Transverse colon (tissue), 4 donors: Measurements from ENCODE around the gene AKR1B1. TPM values are rescaled to one million over a fixed set of nuclear protein-coding genes. Genes with fewer than 3 reads are reported as not detected.

ENCODE experiments used
- DNase-seq: peaks from one replicate; pipeline ENCODE4 v3.0.0-alpha.2; 2019
- H3K27ac ChIP-seq, 4 donors: fragments of 200-600 bp; sonication (generic); 2 replicates each; pipeline ENCODE4 v1.5.1; 2016 to 2018; ENCODE audit warnings: inconsistent platforms in 4 of 4
- H3K27me3 ChIP-seq: fragments of 200-600 bp; sonication (generic); 2 replicates; pipeline ENCODE4 v1.5.1; 2017; ENCODE audit warnings: inconsistent platforms
- H3K36me3 ChIP-seq, 4 donors: fragments of 200-600 bp; sonication (generic); 2 replicates each; pipeline ENCODE4 v1.5.1; 2017 to 2019; ENCODE audit warnings: inconsistent platforms in 4 of 4
- H3K4me1 ChIP-seq, 4 donors: fragments of 200-600 bp; sonication (generic); 2 replicates each; pipeline ENCODE4 v1.5.1; 2017 to 2020; ENCODE audit warnings: inconsistent platforms in 4 of 4
- H3K4me3 ChIP-seq, 4 donors: fragments of 200-600 bp; sonication (generic); 1 replicate in 1 of 4; 2 replicates in 3 of 4; pipeline versions ENCODE4 v1.5.1 to v1.6.1; 2017 to 2019; ENCODE audit warnings: inconsistent platforms in 4 of 4
- H3K9me3 ChIP-seq, 2 donors: fragments of 200-600 bp; sonication (generic); 2 replicates each; pipeline ENCODE4 v1.5.1; 2017 to 2019; ENCODE audit warnings: inconsistent platforms in 2 of 2
- EP300 ChIP-seq: sonication (generic); formaldehyde crosslinking; IDR thresholded peaks from one replicate; pipeline ENCODE4 v1.6.1; 2017; ENCODE audit warnings: antibody characterized with exemption, low read depth
- POLR2A ChIP-seq: fragments of 450-650 bp; IDR thresholded peaks from one replicate; pipeline ENCODE4 v1.6.1; 2016; ENCODE audit warnings: antibody characterized with exemption, mild to moderate bottlenecking, moderate library complexity
- POLR2AphosphoS5 ChIP-seq, 3 donors: sonication (generic); formaldehyde crosslinking; IDR thresholded peaks; one replicate each; pipeline ENCODE4 v1.6.1; 2016; ENCODE audit warnings: antibody characterized with exemption in 3 of 3
- WGBS, 2 donors: methylation state at CpG; one replicate each; pipeline ENCODE4 v1.1.5; 2018; ENCODE audit warnings: low coverage in 1 of 2; 5-methylcytosine and 5-hydroxymethylcytosine counted together
- in situ Hi-C, 4 donors: fragments of 200-750 bp; cut with MboI; loops; one replicate each; pipeline versions ENCODE4 v1.15.0 to v1.15.1; 2017; ENCODE audit warnings: low sequenced_read_pairs in 3 of 4, low pct_ligation_motif_present in 1 of 4, low pct_unique_long_range_greater_than_20kb in 1 of 4
- intact Hi-C: fragments of 100-400 bp; cut with DNase I; formaldehyde crosslinking; loops from one replicate; pipeline ENCODE4 v1.15.1; 2023; ENCODE audit warnings: low total_unique reads
- total RNA-seq, 4 donors: library from RNA; depleted of rRNA; stranded (reverse); fragments of >200 nt; gene quantifications; one replicate each; pipeline ENCODE4 v1.1.0, GENCODE V29; 2016
- TF ChIP-seq, protein P1 (sequence below), 5 experiments: fragments of 200-600 bp in 3 of 5; fragments of 450-650 bp in 2 of 5; sonication (generic) in 3 of 5; IDR thresholded peaks; 1 replicate in 2 of 5; 2 replicates in 3 of 5; pipeline ENCODE4 v1.5.1; 2016 to 2017; ENCODE audit warnings: antibody characterized with exemption in 5 of 5, inconsistent platforms in 3 of 5, mild to moderate bottlenecking in 2 of 5, moderate library complexity in 1 of 5

The AKR1B1 gene
- total RNA-seq, 4 donors from 2014 or later = 6.4 to 37.2 (median 19.4) TPM

DNA sequence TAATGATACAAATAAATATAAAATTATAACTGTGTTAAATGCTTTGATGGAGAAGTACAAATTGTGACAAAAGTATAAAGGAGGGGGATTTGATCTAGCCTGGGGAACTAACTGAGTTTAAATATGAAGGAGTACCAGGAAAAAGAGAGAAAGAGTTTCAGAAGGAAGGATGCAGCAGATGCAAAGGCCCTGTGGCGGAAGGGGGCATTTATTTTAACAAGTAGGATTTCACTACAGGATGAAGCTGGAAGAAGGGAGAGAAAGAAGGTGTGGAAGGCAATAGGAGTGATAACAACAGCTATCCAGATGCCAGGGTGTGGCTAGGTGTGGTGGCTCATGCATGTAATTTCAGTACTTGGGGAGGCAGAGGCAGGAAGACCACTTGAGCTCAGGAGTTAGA lies 55.8 kb downstream of the AKR1B1 start:
- Histone ChIP-seq H3K9me3 (no peaks in the 10 kb centered on the region), H3K27ac (no peak overlapping the region), H3K4me1 (no peaks in the 10 kb centered on the region), H3K27me3 (no peaks in the 10 kb centered on the region), H3K4me3 (no peak overlapping the region), H3K36me3 (no peaks in the 10 kb centered on the region)
- no peak for DNase-seq
- in situ Hi-C loops (no loop called here), intact Hi-C loops (no loop called here)
- TF ChIP-seq POLR2A (no peak), POLR2AphosphoS5 (IDR thresholded peaks at IDR 0.05) (no peak)
- WGBS, 2 donors = 92 to 100% methylated on average over 1 of the region's 1 CpG

DNA sequence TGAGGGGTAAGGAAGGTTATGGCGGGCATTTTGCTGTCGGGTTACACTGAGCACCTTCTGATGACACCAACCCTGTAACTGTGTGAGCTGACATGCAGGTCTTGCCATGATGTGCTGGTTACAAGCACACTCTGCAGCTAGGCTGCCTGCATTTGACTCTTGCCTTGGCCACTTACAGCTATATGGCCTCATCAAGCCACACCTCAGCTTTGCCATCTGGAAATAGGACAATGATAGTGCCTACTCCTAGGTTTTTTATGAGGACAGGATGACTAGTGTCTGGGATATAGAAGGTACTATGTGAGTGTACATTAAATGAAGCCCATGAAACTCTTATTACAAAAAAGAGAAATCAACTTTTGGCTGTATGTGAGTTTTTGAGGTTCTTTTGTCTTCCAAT lies 58.0 kb downstream of the AKR1B1 start:
- in situ Hi-C loops (no loop called here), intact Hi-C loops (no loop called here)
- no peaks in the 10 kb centered on the region for H3K4me1 ChIP-seq
- H3K9me3 ChIP-seq = no peaks in the 10 kb centered on the region
- H3K27ac ChIP-seq = no peak overlapping the region
- no peaks in the 10 kb centered on the region for H3K36me3 ChIP-seq
- TF ChIP-seq, protein P1, sequence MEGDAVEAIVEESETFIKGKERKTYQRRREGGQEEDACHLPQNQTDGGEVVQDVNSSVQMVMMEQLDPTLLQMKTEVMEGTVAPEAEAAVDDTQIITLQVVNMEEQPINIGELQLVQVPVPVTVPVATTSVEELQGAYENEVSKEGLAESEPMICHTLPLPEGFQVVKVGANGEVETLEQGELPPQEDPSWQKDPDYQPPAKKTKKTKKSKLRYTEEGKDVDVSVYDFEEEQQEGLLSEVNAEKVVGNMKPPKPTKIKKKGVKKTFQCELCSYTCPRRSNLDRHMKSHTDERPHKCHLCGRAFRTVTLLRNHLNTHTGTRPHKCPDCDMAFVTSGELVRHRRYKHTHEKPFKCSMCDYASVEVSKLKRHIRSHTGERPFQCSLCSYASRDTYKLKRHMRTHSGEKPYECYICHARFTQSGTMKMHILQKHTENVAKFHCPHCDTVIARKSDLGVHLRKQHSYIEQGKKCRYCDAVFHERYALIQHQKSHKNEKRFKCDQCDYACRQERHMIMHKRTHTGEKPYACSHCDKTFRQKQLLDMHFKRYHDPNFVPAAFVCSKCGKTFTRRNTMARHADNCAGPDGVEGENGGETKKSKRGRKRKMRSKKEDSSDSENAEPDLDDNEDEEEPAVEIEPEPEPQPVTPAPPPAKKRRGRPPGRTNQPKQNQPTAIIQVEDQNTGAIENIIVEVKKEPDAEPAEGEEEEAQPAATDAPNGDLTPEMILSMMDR (IDR thresholded peaks at IDR 0.05) = no peak
- TF ChIP-seq POLR2A (no peak), POLR2AphosphoS5 (IDR thresholded peaks at IDR 0.05) (no peak), EP300 (no peak)
- no peaks in the 10 kb centered on the region for H3K27me3 ChIP-seq
- no peak for DNase-seq
- H3K4me3 ChIP-seq = no peak overlapping the region
- WGBS, 2 donors = 100% methylated on average over 2 of the region's 2 CpGs; no CpG with 5 or more reads in 1 of the 2 donors

DNA sequence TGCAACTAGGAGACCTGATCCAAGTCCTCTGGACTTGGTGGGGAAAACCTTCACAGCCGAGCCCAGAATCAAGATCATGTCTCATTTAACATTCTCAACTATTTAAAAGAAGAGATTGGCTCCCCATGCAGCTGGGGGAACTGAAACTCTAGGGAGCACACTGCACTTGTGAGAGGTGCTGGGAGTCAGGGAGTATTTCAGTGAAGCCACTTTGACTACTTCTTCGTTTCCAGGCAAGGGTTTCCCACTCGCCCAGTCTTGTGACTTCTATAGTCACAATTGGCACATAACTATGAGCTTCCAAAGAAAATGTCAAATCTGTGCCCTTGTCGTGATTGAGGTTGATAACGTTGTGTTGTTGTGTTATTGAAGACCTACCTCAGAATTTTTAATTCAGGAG lies 62.9 kb downstream of the AKR1B1 start:
- TF ChIP-seq EP300 (no peak), POLR2A (no peak), POLR2AphosphoS5 (IDR thresholded peaks at IDR 0.05) (no peak)
- TF ChIP-seq, protein P1 (IDR thresholded peaks at IDR 0.05) = no peak
- 60 to 77% methylated on average over 1 to 5 of the region's 5 CpGs for WGBS, 2 donors
- H3K9me3 ChIP-seq = no peaks in the 10 kb centered on the region
- H3K27ac ChIP-seq = no peak overlapping the region
- in situ Hi-C loops (no loop called here), intact Hi-C loops (loop anchor here (10.0 kb wide), 1 partner anchor 61 kb away; no protein-coding TSS in a partner anchor)
- no peaks in the 10 kb centered on the region for H3K4me1 ChIP-seq
- no peaks in the 10 kb centered on the region for H3K36me3 ChIP-seq
- no peak for DNase-seq
- no peak overlapping the region for H3K4me3 ChIP-seq
- H3K27me3 ChIP-seq = no peaks in the 10 kb centered on the region

DNA sequence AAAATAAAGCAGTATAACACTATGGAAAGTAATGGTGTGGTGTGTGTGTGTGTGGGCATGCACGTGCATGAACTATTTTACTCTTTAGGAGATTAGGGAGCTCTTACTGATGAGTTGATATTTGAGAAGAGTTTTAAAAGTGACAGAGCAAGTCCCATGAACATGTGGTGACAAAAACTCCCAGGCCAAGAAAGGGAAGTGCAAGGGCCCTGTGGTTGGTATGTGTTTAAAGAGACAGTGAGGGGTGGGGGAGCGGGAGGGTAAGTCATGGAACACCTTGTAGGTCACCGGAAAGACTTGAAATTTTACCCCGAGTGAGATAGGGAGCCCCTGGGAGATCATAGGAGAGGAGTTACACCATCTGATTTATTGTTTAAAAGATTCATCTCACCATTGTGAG lies 63.3 kb downstream of the AKR1B1 start:
- H3K27me3 ChIP-seq = no peaks in the 10 kb centered on the region
- in situ Hi-C loops (no loop called here), intact Hi-C loops (loop anchor here (10.0 kb wide), 1 partner anchor 61 kb away; no protein-coding TSS in a partner anchor)
- DNase-seq = no peak
- no peaks in the 10 kb centered on the region for H3K9me3 ChIP-seq
- no peak overlapping the region for H3K27ac ChIP-seq
- no peak overlapping the region for H3K4me3 ChIP-seq
- no peak for TF ChIP-seq EP300
- TF ChIP-seq POLR2AphosphoS5 (IDR thresholded peaks at IDR 0.05) = no peak
- TF ChIP-seq POLR2A = no peak
- TF ChIP-seq, protein P1 (IDR thresholded peaks at IDR 0.05) = no peak
- 65 to 75% methylated on average over 4 of the region's 4 CpGs for WGBS, 2 donors
- H3K36me3 ChIP-seq = no peaks in the 10 kb centered on the region
- no peaks in the 10 kb centered on the region for H3K4me1 ChIP-seq

DNA sequence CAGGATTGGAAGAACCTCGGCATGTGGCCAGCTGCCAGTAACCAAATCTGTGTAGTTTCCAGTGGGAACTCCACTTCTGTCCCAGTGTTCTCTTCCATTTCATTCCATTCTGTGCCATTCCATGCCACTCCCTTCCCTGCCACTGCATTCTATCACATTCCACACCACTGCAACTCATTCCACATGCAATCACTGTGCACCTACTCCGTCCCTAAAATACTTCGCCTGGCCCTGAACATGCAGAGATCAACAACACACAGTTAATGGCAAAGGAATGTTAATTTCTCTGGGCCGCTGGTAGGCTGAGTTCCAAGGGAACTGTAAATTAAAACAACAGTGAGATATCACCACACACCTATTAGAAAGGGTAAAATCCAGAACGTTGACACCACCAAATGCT lies 64.8 kb downstream of the AKR1B1 start:
- in situ Hi-C loops (no loop called here), intact Hi-C loops (loop anchor here (10.0 kb wide), 1 partner anchor 59 kb away; no protein-coding TSS in a partner anchor)
- Histone ChIP-seq H3K4me3 (no peak overlapping the region), H3K27me3 (no peaks in the 10 kb centered on the region), H3K27ac (no peak overlapping the region), H3K36me3 (no peaks in the 10 kb centered on the region), H3K9me3 (no peaks in the 10 kb centered on the region), H3K4me1 (no peaks in the 10 kb centered on the region)
- TF ChIP-seq EP300 (no peak), POLR2A (no peak), POLR2AphosphoS5 (IDR thresholded peaks at IDR 0.05) (no peak)
- TF ChIP-seq, protein P1 (IDR thresholded peaks at IDR 0.05) = no peak
- WGBS, 2 donors = 58 to 64% methylated on average over 4 to 5 of the region's 5 CpGs
- DNase-seq = no peak
